ENCODE results near the gene UBA5.
A peak's percentile ranks its signal among the peaks of the same experiment; 100 is the strongest.
"Not testable (repeated sequence)": the region's sequence is repeated elsewhere in the genome, so short reads cannot be mapped to it uniquely, and the experiment has no call there.

Gene UBA5

DNA sequence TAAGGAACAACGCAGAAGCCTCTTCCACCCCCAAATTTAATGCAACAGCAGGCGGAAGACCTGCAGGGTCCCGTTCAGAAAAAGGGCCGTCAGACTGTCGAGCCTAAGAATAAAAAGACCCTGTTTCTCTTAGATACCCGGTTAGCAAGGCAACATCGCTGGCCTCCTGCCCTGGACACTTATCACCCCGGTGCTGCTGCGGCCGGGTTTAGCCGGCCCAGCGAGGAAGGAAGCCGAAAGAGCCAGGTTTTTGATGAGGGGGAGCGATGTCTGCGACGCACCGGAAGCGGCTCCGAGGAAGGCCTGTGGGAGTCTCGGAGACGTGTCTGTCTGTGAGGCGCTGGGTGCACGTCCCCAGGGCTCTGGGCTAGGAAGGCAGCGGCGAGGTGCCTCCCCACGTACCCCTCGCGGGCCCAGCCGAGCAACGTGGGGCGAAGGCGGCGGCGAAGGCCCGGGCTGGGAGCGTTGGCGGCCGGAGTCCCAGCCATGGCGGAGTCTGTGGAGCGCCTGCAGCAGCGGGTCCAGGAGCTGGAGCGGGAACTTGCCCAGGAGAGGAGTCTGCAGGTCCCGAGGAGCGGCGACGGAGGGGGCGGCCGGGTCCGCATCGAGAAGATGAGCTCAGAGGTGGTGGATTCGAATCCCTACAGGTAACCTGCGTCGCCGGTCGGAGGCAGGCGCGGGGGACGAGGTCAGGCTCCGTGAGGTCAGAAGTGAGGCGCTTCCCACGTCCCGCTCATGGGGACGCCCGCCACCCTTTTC lies at the start of gene UBA5:
Gene UBA5 (plus strand): TSS at position 278 of the 759 bp plus-strand sequence. CDS start 209 bp downstream, at position 487.
- DNase-seq: peak; percentile 75

- DNase-seq: not testable (repeated sequence)
Measured at GRCh38 chr3:132615301-132615700, 44.8 kb upstream of the UBA5 start.

DNA sequence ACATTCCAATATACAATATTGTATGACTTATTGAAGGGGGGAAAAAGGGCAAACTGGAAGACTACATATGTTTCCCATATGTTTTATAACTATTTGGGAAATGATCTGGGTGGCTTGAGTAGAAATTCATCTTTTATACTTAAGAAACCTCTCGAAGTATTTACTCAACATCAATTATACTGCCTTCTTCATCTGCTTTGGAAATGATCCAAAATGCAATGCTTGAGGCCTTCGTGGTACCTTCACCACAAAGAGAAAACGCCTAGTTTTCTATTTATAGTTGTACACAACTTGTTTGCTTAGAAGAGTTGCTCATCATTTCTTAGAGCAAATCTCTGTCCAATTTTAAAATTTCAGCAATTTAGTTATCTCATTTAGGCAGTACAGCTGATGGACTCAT lies 44.2 kb upstream of the UBA5 start:
- DNase-seq: no peak

DNA sequence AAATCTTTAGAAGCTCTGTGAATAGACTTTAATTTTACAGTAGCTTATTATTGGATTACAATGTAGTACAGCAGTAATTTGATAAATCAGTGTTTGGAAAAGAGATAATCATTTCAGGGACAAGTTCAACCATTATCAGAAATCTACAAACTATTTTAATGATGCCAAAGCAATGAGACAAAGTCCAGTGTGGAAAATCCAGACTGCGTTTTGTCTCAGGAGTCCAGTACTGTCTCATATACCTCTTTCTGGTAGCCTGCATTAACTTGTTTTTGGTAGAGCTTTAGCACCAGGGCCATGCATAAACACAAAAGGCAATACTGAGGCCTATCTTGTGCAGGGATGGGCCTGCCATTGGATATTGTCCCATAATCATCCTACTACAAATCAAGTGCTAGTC lies 43.3 kb upstream of the UBA5 start:
- no peak for DNase-seq

DNA sequence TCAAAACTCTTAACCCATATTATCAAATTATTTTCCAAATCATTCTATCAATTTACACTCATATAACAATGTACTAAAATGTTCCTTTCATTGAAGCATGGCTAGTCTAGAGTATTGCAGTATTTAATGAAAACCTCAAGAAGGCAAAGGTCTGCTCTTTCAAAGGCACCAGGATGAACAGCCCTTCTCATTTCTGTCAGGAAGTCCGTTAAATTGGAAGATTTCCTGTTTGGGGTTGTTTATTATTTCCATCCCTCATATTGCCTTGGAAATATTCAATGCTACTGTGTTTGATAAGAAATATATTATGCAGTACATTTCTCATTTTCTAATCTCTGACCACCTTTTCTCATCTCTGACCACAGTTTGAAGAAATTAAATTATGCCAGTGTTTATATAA lies 38.0 kb upstream of the UBA5 start:
- DNase-seq: no peak

GRCh38 chr3:132622761-132623160 lies 37.4 kb upstream of the UBA5 start:
- DNase-seq: no peak

- no peak for DNase-seq
Measured at GRCh38 chr3:132623646-132624045, 36.5 kb upstream of the UBA5 start.

- no peak for DNase-seq
Measured at GRCh38 chr3:132624790-132625189, 35.3 kb upstream of the UBA5 start.

GRCh38 chr3:132625613-132626012 lies 34.5 kb upstream of the UBA5 start:
- no peak for DNase-seq

- DNase-seq: no peak
Measured at GRCh38 chr3:132626955-132627354, 33.2 kb upstream of the UBA5 start.

GRCh38 chr3:132628157-132628556 lies 32.0 kb upstream of the UBA5 start:
- no peak for DNase-seq

DNA sequence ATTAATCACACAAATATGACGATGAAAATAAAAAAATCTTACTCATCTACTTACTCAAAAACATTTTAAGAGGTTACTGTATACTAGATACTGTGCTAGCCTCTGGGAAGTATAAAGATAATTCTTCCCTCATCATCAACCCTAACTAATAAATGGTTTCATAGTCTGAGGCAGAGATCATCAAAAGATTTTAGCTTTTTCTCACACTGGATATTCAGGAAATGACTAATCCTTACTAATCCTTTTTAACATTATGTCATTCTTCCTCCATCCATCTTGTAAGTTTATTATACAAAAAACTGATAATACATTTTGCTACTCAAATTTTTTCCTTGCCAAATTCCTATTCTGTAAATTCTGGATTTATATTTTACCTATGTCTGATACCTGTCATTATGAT lies 30.2 kb upstream of the UBA5 start:
- no peak for DNase-seq

GRCh38 chr3:132630612-132631011 lies 29.5 kb upstream of the UBA5 start:
- no peak for DNase-seq

DNA sequence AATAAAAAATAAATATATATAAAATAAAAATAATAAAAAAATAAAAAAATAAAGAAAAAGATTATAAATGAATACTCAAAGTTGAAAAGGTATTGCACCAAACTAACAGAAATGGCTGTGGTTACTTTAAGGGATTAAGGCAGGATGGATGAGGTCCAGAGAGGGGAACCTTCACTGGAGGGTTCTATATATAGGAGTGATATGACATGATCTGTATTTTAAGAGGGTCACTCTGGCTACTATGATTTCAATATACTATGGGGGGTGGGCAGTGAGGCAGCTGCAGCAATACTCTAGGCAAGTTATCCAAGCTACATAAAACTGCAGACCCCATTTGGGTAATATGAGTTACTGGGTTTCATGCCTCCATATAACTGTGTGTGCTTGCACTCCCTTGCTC lies 25.1 kb upstream of the UBA5 start:
- DNase-seq: no peak

- DNase-seq: no peak
Measured at GRCh38 chr3:132637590-132637989, 22.5 kb upstream of the UBA5 start.

GRCh38 chr3:132638706-132639105 lies 21.4 kb upstream of the UBA5 start:
- DNase-seq: no peak

DNA sequence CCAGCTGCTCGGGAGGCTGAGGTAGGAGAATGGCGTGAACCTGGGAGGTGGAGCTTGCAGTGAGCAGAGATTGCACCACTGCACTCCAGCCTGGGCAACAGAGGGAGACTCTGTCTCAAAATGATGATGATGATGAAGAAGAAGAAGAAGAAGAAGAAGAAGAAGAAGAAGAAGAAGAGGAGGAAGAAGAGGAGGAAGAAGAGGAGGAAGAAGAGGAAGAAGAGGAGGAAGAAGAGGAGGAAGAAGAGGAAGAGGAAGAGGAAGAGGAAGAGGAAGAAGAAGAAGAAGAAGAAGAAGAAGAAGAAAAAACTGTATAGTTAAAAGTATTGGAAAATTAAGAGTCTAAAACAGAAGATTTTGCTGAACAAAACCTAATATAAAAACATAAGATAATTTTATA lies 18.7 kb upstream of the UBA5 start:
- not testable (repeated sequence) for DNase-seq

DNA sequence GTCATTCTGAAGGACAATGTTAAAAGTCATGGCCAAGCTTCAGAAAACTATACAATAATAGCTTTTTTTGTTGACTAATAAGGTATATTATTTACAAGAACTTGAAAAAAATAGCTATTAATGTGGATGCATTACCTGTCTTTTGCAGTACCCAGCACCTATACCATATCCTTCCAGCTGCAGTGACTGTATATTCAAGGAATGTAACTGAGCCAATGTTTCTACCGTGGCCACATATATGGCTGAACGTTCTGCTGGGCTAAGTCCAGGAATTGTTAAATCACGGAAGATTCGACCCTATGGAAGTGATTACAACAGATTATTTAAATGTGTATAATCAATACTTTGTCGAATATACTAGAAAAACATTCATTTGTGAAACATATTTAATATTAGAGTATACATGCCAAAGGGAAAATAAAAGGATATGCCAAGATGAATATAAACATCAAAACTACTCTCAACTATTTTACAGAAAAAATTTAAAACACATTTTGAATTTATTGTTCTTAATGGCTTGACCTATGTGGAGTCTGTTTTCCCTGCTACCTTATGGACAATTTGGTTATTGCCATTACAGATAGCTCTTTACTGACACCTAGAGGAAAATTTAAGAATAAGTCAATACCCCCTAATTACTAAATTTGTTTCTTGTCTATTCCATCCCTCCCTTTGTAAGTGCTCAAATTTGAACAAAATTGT lies 18.1 kb upstream of the UBA5 start:
- DNase-seq: peak; percentile 43

- no peak for DNase-seq
Measured at GRCh38 chr3:132642539-132642847, 17.6 kb upstream of the UBA5 start.

DNA sequence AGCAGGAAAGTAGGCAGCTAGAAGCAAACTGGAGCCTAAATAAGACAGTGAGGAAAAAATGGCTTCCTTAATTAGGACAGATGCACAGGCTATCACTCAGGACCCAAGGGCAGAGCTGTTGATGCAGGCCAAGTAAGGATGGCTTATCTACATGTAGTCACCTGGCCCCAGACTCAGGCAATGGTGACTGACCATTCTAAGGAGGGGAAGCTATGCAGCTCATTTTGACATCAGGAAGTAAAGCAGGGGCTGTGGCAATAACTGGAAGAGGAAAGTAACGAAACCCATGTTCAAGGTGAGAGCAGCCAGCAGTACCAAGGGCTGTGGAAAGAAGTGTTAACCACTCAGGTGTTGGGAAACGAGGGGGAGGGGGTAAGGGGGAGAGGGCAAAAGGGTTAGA lies 16.8 kb upstream of the UBA5 start:
- no peak for DNase-seq

DNA sequence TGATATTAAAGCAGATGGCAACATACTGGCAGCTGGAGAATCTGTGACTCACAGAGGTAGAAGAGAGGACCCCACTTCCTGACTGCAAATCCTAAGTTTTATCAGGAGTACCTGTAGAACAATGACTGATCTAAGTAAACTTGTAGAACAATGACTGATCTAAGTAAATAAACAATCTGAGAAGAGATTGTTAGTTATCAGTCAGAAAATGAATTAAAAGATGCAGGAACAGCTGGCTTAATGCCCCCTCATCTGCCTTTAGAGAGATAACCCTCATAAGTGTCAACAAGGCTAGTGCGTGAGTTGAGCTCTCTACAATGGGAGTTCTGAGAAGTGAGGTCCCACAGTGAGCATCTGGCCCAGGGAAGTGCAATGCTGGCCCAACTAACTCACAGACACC lies 15.1 kb upstream of the UBA5 start:
- no peak for DNase-seq

- no peak for DNase-seq
Measured at GRCh38 chr3:132650153-132650552, 10.0 kb upstream of the UBA5 start.

DNA sequence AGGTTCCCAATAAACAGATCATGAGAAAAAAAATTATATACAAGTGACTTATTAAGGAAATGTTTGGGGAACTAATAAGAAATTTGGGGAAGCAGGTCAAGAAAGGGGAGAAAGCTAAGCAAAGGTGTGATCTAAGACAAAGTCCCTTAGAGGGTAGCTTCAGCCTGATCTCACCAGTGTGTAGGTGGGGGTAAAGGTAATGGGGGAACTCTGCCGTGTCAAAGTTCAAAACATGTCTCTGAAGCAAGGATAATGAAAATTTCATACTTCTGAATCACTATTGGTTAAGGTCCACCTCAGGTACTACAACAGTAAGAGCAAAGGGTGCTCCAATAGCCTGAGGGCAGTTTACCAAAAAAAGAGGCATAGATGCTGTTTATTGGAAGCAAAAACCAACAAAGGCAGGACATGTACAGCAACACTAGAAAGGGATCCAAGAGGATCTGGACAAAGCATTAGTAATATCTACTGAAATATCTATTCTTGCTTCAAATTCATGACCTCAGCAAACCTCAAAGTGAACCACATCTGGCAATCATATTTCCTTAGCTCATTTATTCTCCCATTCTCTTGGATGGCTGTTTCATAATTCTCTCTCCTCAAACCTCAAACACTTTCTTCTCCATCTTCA lies 7.4 kb upstream of the UBA5 start:
- no peak for DNase-seq

DNA sequence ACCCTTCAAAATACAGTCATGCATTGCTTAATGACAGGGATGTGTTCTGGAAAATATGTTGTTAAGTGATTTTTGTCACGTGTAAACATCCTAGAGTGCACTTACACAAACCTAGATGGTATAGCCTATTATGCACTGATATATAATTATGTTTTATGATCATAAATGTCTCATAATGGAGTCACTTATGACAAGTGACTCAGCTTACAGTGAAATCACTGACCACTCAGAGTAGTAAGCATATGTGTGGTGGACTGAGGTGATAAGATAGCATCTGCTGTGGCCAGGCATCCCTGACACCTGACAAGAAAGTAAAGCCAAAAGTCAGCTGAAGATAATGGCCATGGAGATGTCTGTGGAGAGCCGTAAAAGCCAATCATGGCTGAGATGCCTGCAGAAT lies 5.9 kb upstream of the UBA5 start:
- no peak for DNase-seq
